ENCODE measurements around the gene PTPRN2.

- TF ChIP-seq, protein P1, sequence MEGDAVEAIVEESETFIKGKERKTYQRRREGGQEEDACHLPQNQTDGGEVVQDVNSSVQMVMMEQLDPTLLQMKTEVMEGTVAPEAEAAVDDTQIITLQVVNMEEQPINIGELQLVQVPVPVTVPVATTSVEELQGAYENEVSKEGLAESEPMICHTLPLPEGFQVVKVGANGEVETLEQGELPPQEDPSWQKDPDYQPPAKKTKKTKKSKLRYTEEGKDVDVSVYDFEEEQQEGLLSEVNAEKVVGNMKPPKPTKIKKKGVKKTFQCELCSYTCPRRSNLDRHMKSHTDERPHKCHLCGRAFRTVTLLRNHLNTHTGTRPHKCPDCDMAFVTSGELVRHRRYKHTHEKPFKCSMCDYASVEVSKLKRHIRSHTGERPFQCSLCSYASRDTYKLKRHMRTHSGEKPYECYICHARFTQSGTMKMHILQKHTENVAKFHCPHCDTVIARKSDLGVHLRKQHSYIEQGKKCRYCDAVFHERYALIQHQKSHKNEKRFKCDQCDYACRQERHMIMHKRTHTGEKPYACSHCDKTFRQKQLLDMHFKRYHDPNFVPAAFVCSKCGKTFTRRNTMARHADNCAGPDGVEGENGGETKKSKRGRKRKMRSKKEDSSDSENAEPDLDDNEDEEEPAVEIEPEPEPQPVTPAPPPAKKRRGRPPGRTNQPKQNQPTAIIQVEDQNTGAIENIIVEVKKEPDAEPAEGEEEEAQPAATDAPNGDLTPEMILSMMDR (conservative IDR thresholded peaks at IDR 0.05 in 1 of 2, IDR thresholded peaks at IDR 0.05 in 1 of 2; ENCODE audit: low read depth in 1 of 2, low read length in 2 of 2), result peak in 1 of 2 donors; percentile 5
- no peak for TF ChIP-seq EZH2 (IDR thresholded peaks at IDR 0.05; ENCODE audit: low read length, missing control alignments)
Observed at GRCh38 chr7:158442260-158442659, 145.4 kb downstream of the PTPRN2 start.

All from fibroblast of lung (primary cell).